Ascending aorta (tissue), 2 donors: ENCODE data around the gene ABCC10. TPM values are rescaled to one million over a fixed set of nuclear protein-coding genes. Genes with fewer than 3 reads are reported as not detected.

Source experiments
- DNase-seq, 2 donors: peaks; one replicate each; pipeline ENCODE4 v3.0.0-alpha.2; 2019; ENCODE audit warnings: low spot score in 2 of 2
- H3K27ac ChIP-seq, 2 donors: fragments of 200-600 bp; sonication (generic); one replicate each; pipeline ENCODE4 v1.5.1; 2016 to 2017; ENCODE audit warnings: mild to moderate bottlenecking in 1 of 2
- H3K27me3 ChIP-seq: fragments of 200-600 bp; sonication (generic); one replicate; pipeline ENCODE4 v1.5.1; 2017
- H3K36me3 ChIP-seq, 2 donors: fragments of 200-600 bp; sonication (generic); one replicate each; pipeline ENCODE4 v1.5.1; 2016
- H3K4me1 ChIP-seq, 2 donors: fragments of 200-600 bp; sonication (generic); one replicate each; pipeline ENCODE4 v1.5.1; 2016 to 2017; ENCODE audit warnings: mild to moderate bottlenecking in 1 of 2
- H3K4me3 ChIP-seq, 2 donors: fragments of 200-600 bp; sonication (generic); one replicate each; pipeline ENCODE4 v1.5.1; 2016 to 2017; ENCODE audit warnings: mild to moderate bottlenecking in 1 of 2
- H3K9me3 ChIP-seq, 2 donors: fragments of 200-600 bp; sonication (generic); one replicate each; pipeline ENCODE4 v1.5.1; 2016
- intact Hi-C: fragments of 100-400 bp; cut with DNase I; formaldehyde crosslinking; loops from one replicate; pipeline ENCODE4 v1.15.1; 2023
- total RNA-seq: library from RNA; depleted of rRNA; stranded (reverse); fragments of >200 nt; gene quantifications from one replicate; pipeline ENCODE4 v1.1.0, GENCODE V29; 2016
- TF ChIP-seq, protein P1 (sequence below), 3 experiments: fragments of 200-600 bp in 2 of 3; fragments of 450-650 bp in 1 of 3; sonication (generic) in 2 of 3; IDR thresholded peaks; one replicate each; pipeline ENCODE4 v1.5.1; 2016 to 2019; ENCODE audit warnings: antibody characterized with exemption in 3 of 3, mild to moderate bottlenecking in 1 of 3, moderate library complexity in 1 of 3

The ABCC10 gene
- total RNA-seq, 1 donor from 2014 or later = 4.6 TPM

DNA sequence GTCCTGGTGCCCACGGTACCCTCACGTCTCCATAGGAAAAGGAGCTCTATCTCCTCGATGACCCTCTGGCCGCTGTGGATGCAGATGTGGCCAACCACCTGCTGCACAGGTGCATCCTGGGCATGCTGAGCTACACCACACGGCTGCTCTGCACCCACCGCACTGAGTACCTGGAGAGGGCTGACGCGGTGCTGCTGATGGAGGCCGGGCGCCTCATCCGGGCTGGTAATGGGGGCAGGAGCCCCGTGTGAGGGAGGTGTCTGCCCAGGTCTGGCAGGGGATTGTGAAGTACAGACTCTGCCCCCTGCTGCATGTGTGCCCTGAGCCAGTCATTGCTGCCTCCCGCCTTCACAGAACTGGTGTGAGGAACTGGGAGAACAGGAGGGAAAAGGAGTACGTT is 15.6 kb downstream of the ABCC10 start:
- Histone ChIP-seq H3K9me3 (no peaks in the 10 kb centered on the region), H3K4me1 (no peaks in the 10 kb centered on the region), H3K27me3 (no peaks in the 10 kb centered on the region), H3K4me3 (no peak overlapping the region), H3K36me3 (peaks cover 81 to 91% of the 10 kb centered on the region in 2 donors), H3K27ac (no peak overlapping the region)
- intact Hi-C loops = no loop called here
- DNase-seq = no peak
- TF ChIP-seq, protein P1, sequence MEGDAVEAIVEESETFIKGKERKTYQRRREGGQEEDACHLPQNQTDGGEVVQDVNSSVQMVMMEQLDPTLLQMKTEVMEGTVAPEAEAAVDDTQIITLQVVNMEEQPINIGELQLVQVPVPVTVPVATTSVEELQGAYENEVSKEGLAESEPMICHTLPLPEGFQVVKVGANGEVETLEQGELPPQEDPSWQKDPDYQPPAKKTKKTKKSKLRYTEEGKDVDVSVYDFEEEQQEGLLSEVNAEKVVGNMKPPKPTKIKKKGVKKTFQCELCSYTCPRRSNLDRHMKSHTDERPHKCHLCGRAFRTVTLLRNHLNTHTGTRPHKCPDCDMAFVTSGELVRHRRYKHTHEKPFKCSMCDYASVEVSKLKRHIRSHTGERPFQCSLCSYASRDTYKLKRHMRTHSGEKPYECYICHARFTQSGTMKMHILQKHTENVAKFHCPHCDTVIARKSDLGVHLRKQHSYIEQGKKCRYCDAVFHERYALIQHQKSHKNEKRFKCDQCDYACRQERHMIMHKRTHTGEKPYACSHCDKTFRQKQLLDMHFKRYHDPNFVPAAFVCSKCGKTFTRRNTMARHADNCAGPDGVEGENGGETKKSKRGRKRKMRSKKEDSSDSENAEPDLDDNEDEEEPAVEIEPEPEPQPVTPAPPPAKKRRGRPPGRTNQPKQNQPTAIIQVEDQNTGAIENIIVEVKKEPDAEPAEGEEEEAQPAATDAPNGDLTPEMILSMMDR (IDR thresholded peaks at IDR 0.05) = no peak

DNA sequence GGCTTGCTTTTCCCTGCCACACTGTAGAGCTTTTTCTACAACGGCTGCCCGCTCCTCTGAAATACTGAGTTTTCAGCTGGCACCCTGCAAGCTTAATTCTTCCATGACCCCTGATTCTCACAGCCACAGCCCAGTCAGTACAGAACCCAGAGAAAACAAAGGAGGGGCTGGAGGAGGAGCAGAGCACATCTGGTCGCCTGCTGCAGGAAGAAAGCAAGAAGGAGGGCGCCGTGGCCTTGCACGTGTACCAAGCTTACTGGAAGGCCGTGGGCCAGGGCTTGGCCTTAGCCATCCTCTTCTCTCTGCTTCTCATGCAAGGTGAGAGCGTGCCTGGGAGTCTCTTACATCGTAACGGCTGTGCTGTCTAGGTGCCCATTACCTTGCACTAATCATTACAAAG is 16.7 kb downstream of the ABCC10 start:
- H3K27me3 ChIP-seq = no peaks in the 10 kb centered on the region
- intact Hi-C loops = no loop called here
- peaks cover 87 to 96% of the 10 kb centered on the region in 2 donors for H3K36me3 ChIP-seq
- TF ChIP-seq, protein P1 (IDR thresholded peaks at IDR 0.05) = no peak
- no peak overlapping the region for H3K27ac ChIP-seq
- DNase-seq = no peak
- H3K9me3 ChIP-seq = no peaks in the 10 kb centered on the region
- H3K4me3 ChIP-seq = no peak overlapping the region
- H3K4me1 ChIP-seq = no peaks in the 10 kb centered on the region

DNA sequence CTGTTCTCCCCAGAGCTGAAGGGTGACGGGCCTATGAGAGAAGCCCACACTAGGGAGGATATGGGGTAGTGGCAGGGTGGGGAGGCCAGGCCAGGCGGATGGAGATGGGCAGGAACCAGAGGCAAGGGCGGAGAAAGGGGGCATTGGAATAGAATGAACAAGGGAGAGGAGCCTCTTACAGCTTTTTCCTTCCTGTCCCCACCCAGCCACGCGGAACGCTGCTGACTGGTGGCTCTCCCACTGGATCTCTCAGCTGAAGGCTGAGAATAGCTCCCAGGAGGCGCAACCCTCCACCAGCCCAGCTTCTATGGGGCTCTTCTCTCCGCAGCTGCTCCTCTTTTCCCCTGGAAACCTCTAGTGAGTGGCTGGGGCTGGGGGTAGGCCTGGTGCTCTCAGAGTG is 17.2 kb downstream of the ABCC10 start:
- intact Hi-C loops = no loop called here
- TF ChIP-seq, protein P1 (IDR thresholded peaks at IDR 0.05) = no peak
- Histone ChIP-seq H3K4me3 (no peak overlapping the region), H3K27ac (no peak overlapping the region), H3K9me3 (no peaks in the 10 kb centered on the region), H3K4me1 (no peaks in the 10 kb centered on the region), H3K36me3 (peaks cover 87 to 96% of the 10 kb centered on the region in 2 donors), H3K27me3 (no peaks in the 10 kb centered on the region)
- DNase-seq = no peak

DNA sequence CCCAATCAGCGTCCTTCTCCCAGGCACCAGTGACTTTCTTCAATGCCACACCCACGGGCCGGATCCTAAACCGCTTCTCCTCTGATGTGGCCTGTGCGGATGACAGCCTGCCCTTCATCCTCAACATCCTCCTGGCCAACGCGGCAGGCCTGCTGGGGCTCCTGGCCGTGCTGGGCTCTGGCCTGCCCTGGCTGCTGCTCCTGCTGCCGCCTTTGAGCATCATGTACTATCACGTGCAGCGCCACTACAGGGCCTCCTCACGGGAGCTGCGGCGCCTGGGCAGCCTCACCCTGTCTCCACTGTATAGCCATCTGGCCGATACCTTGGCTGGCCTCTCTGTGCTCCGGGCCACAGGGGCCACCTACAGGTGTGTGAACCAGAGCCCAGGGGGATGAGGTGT is 18.2 kb downstream of the ABCC10 start:
- intact Hi-C loops = no loop called here
- TF ChIP-seq, protein P1 (IDR thresholded peaks at IDR 0.05) = no peak

DNA sequence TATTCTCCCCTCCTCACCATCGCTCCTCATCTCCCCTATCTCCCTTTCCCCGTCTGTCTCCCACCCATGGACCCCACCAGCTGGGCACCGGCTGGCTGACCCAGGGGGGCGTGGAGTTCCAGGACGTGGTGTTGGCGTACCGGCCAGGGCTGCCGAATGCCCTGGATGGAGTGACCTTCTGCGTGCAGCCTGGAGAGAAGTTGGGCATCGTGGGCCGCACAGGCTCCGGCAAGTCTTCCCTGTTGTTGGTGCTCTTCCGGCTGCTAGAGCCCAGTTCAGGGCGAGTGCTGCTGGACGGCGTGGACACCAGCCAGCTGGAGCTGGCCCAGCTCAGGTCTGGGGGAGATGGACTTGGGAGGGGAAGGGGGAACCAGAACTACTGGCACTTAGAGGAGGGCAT is 20.3 kb downstream of the ABCC10 start:
- DNase-seq = no peak
- TF ChIP-seq, protein P1 (IDR thresholded peaks at IDR 0.05) = no peak
- Histone ChIP-seq H3K4me1 (no peaks in the 10 kb centered on the region), H3K36me3 (peaks cover 70 to 92% of the 10 kb centered on the region in 2 donors), H3K27me3 (no peaks in the 10 kb centered on the region), H3K4me3 (no peak overlapping the region), H3K9me3 (no peaks in the 10 kb centered on the region), H3K27ac (no peak overlapping the region)
- intact Hi-C loops = no loop called here

More for the DNA sequence above, 18.2 kb downstream of the ABCC10 start:
- H3K4me3 ChIP-seq = no peak overlapping the region
- H3K4me1 ChIP-seq = no peaks in the 10 kb centered on the region
- H3K9me3 ChIP-seq = no peaks in the 10 kb centered on the region
- no peak for DNase-seq
- peaks cover 87 to 98% of the 10 kb centered on the region in 2 donors for H3K36me3 ChIP-seq
- no peak overlapping the region for H3K27ac ChIP-seq
- H3K27me3 ChIP-seq = no peaks in the 10 kb centered on the region

DNA sequence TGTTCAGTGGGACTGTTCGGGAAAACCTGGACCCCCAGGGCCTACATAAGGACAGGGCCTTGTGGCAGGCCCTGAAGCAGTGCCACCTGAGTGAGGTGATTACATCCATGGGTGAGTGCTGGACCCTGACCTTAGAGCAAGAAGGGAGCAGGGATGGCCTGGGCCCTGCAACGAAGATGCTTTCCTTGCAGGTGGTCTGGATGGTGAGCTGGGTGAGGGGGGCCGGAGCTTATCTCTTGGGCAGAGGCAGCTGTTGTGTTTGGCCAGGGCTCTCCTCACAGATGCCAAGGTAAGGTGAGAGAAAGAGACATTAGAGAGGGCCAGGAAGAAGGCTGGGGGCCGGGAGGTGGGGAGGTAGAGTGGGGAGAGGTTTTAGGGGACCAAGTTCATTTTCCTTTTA is 21.6 kb downstream of the ABCC10 start:
- Histone ChIP-seq H3K9me3 (no peaks in the 10 kb centered on the region), H3K4me3 (no peak overlapping the region), H3K27ac (no peak overlapping the region), H3K27me3 (no peaks in the 10 kb centered on the region), H3K36me3 (peaks cover 57 to 79% of the 10 kb centered on the region in 2 donors), H3K4me1 (no peaks in the 10 kb centered on the region)
- no peak for DNase-seq
- TF ChIP-seq, protein P1 (IDR thresholded peaks at IDR 0.05) = no peak
- intact Hi-C loops = no loop called here
